ENCODE results near the gene ANKS1B.
"Not testable (repeated sequence)": the region's sequence is repeated elsewhere in the genome, so short reads cannot be mapped to it uniquely, and the experiment has no call there.

The ANKS1B gene

DNA sequence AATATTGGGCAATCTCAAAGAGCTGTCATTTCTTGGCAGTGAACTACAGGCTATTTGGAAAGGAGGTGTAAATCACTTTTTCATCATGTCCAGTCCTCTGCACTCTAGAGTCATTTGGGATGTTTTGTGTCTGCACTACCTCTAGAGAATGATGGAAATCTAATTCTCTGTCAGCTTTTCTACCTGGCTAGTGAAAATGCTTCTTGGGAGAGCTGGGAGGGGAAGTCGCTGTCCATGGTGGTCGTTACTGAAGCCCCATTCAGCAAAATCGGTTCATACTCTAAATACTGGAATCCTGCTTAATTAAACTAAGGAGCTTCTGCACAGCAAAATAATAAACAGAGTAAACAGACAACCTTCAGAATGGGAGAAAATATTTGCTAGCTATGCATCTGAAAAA lies 1087.8 kb downstream of the ANKS1B start:
- no peak for DNase-seq

DNA sequence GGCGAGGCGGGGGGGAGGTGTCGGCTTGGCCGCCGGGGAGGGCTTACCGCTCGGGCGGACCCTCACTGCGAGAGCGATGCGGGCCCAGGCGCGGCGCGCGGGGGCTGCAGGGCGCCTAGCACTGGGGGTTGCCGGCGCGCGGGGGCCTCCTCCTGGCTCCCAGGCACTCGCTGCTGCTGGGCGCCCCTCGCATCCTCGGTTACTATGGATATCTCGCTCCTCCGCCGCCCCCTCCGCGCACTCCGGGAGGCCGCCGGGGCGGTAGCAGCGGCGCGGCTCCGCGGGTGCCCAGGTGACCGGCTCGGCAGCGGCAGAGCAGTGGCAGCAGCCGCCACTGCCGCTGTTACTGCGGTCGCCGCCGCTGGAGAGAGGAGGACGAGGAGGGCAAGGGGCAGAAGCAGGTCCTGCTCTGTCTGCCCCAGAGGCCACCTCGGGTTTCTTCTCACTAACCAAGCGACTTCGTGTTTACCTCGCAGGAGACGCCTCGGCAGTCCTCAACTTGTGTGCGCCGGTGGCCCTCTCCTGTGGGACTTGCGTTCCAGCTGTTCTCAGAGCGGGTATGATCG lies 1089.6 kb downstream of the ANKS1B start:
- DNase-seq, result no peak

GRCh38 chr12:98894412-98895085 lies 1090.2 kb downstream of the ANKS1B start:
- no peak for DNase-seq

DNA sequence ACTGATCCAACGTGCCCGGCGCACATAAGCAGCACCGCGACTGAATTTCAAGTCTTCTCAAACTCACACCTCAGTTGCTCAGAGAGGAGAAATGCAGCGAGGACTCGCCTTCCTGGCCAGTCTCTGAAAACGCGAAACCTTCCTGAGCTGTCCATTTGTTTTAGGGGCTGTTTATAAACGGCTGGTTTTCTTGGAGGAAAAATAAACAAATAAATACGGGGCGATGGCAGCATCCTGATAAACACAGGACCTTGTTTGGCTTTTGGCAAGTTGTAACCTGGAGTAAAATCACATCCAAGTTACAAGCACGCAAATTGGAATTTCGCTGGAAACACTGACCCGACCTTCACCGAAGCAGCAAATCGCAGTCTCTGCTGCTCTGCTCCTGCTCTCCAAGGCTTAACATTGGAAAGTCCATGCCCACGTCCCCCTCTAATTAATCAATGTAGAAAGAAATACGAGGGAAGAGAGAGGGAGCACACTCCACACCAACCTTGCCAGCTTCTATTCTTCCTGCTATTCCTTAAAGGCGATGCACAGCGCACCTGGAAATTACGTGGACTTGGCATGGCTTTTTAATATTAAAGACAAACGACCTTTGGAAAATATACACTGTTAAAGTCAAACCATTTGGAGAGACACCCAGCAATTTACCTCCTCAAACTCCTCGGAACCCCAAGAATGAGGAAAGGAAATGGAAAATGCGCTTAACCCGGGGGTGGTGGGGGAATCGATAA lies 1090.9 kb downstream of the ANKS1B start:
- no peak for DNase-seq

- DNase-seq, result no peak
Measured at GRCh38 chr12:98893126-98893674, 1091.5 kb downstream of the ANKS1B start.

GRCh38 chr12:98885778-98886177 lies 1099.0 kb downstream of the ANKS1B start:
- DNase-seq, result no peak

- no peak for DNase-seq
Measured at GRCh38 chr12:98883231-98883630, 1101.5 kb downstream of the ANKS1B start.

- DNase-seq, result no peak
Measured at GRCh38 chr12:98882526-98882925, 1102.2 kb downstream of the ANKS1B start.

DNA sequence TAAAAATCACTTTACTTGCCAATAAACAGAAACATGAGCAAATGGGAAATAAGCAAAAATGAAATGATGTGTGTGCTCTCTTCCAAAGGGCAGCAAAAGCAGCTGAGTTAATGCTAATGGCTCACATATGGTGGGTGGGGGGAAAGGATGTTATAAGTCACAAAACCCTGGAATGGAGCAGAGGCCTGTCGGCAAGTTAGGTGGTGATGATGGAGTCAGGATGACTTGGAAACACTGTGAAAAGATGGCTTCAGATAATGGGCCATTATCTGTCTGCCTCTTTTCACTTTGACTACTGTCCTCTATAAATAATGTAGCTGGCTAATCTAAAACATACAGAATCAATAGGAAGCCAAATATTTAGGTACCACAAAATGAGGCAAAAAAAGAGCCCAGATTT lies 1111.0 kb downstream of the ANKS1B start:
- no peak for DNase-seq

- DNase-seq, result no peak
Measured at GRCh38 chr12:98870504-98870903, 1114.2 kb downstream of the ANKS1B start.

DNA sequence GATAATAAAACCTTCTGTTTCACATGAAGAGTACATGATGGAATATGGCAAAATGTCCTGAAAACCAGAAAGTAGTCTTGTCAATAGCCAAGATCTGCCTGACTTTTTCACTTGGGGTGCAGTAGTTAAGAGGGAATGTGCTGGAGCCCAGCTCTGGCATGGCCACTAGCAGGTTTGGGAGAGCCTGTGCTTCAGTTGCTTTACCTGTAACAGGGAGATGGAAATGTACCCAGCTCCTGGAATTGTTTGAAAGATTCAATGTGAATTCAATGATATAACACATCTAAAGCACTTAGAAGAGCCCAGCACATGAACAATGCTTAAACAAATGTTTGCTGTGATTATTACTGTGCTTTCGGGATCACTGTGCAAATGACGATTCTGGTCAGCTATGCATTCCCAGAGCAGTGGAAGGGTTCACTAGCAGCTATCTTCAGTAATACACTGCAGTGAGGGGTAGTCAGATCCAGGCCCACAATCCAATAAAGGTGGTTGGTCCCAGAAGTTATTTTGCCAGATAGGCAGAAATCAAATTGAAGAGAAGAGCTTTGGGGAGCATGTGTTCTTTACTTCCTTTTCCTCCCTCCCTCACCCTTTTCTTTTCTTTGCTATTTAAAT lies 1114.7 kb downstream of the ANKS1B start:
- DNase-seq, result no peak

DNA sequence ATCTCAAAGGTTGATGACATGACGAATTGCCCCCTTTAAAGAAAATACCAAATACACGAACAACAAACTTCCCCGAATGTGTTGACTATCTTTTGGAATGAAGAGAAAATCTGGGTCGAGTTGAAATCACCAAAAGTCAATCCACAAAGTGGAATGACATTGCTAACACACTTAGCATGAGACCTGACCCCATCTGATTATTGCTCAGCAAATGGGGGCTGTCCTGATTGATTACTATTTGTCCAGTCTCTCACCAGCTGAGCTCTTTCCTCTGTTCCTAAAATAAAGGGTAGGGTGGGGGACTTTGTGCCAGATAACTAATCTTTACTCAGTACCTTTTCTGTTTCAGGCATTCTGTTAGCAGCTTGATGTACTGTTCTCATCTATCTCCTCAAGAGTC lies 1116.2 kb downstream of the ANKS1B start:
- DNase-seq, result no peak

- no peak for DNase-seq
Measured at GRCh38 chr12:98868076-98868475, 1116.7 kb downstream of the ANKS1B start.

DNA sequence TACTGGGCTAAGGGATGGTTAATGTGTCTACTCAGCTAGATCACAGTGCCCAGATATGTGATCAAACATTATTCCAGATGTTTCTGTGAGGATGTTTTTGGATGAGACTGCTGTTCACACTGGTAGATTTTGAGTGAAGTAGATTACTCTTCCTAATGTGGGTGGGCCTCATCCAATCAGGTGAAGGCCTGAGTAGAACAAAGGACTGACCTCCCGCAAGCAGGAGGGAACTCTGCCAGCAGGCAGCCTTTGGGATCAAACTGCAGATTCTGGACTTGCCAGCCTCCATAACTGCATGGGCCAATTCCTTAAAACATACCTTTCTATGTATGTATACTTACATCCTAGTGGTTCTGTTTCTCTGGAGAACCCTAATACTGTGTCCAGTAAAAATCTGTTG lies 1120.4 kb downstream of the ANKS1B start:
- no peak for DNase-seq

GRCh38 chr12:98863167-98863566 lies 1121.6 kb downstream of the ANKS1B start:
- no peak for DNase-seq

DNA sequence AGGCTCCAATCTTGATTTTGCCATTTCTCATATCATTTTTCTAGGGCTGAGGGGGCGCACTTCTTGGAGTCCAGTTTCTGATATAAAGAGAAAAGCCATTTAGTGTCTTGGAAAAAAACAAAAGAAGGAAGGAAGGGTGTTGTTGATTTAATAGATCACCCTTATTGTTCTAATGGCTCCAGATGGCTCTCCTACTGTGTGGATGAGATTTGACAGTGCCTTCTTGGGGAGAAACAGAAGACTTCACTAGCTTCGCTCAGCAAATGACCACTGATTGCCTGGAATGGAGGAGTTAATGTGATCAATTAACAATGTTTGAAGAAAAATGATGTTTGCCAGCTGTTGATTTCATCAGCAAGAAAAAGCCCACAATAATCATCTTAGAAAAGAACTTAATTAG lies 1123.5 kb downstream of the ANKS1B start:
- no peak for DNase-seq

GRCh38 chr12:98856897-98857540 lies 1127.7 kb downstream of the ANKS1B start:
- DNase-seq, result no peak

DNA sequence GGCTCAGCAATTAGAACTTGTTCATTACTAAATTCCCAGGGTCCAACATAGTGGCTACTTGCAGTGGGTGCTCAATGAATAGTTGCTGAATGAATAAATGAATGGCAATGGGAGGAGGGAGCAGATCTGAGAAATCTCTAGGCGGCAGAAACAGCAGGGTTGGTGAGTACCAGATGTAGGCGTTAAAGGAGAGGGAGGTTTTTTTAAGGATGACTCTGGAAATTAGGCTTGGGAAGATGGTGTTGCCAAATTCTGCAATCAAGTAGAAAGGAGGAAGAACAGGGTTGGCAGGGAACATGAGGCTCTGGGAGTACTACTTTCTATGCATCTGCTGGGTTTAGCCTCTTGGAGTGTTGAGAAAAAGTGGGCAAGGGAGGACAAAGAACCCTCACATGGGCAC lies 1132.6 kb downstream of the ANKS1B start:
- DNase-seq, result no peak

GRCh38 chr12:98847242-98847641 lies 1137.5 kb downstream of the ANKS1B start:
- DNase-seq, result no peak

DNA sequence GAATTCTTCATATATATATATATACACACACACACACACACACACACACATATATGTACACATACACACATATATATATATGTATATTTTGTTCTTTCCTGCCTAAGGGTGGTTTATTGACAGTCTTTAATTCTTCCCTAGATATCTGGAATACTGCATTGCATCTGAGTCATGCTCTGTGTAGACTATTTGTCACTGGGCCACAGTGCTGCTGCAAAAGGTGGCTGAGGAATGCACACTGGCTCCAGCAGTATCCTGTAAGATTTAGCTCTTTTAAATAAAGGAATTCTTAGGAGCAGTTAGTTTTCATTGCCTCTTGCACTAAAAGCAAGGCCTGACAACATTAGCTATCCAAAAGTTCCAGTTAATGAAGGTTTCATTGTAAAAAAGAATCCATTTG lies 1138.8 kb downstream of the ANKS1B start:
- DNase-seq, result no peak

DNA sequence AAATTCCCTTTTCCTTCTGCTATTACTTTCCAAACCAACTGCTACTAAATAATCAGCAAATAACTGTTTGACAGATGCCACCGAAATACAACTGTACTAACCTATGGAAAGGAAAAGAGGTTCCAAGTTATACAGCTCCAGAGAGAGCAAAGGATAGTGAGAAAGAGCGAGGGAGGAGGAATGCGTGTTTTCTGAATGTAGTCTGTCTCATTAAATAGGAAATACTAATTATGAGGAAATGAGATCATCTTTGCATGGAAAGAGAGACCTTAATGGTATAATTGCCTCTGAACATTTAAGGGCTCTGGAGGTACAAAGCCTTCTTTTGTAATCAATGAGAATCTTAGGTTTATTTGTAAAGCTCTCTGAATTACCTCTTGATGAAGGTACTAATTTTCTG lies 1144.4 kb downstream of the ANKS1B start:
- DNase-seq, result no peak

DNA sequence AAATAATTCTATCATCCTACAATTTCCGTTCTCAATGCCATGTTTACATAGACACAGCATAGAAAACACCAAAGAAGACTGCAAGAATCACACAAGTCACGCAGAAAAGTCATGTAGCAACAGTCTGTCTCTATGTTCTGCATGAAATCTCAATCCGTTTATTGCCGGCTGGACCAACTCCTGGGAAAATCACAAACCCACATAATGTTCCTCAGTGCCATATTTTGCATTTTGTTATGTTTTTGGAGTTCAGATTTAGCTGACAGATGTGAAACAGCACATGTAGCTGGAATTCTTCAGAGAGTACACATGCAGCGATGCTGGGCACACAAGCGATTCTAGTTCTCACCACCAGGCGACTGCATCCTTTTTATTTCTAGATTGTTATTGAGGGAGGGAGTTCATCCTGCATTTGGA lies 1146.5 kb downstream of the ANKS1B start:
- DNase-seq, result no peak

GRCh38 chr12:98837134-98837752 lies 1147.5 kb downstream of the ANKS1B start:
- not testable (repeated sequence) for DNase-seq
